ENCODE results near the gene CAMK2B.

- TF ChIP-seq CTCF (IDR thresholded peaks at IDR 0.05) (no peak), ESRRA (IDR thresholded peaks at IDR 0.05; ENCODE audit: borderline replicate concordance, low read length) (no peak), HDAC2 (IDR thresholded peaks at IDR 0.05) (no peak), RFX5 (IDR thresholded peaks at IDR 0.05) (no peak), JUNB (IDR thresholded peaks at IDR 0.05) (no peak), POLR2A (IDR thresholded peaks at IDR 0.05; ENCODE audit: low read length) (no peak), REST (IDR thresholded peaks at IDR 0.05) (no peak), CEBPB (IDR thresholded peaks at IDR 0.05) (no peak)
Measured at GRCh38 chr7:44258423-44258760, 67.0 kb downstream of the CAMK2B start.
